B cell (primary cell): ENCODE data around the gene NEU2.

Source experiments
- EZH2 ChIP-seq: IDR thresholded peaks from 2 replicates; pipeline ENCODE4 v1.6.1; 2012; ENCODE audit warnings: borderline replicate concordance, low read depth, mild to moderate bottlenecking, moderate library complexity, low read length; ENCODE audit not compliant: insufficient read depth, poor library complexity, severe bottlenecking
- TF ChIP-seq, protein P1 (sequence below): fragments of 200-600 bp; IDR thresholded peaks from one replicate; pipeline ENCODE4 v1.8.0; 2022; ENCODE audit warnings: antibody characterized with exemption, mild to moderate bottlenecking

GRCh38 chr2:233060501-233060979, 28.1 kb downstream of the NEU2 start:
- TF ChIP-seq, protein P1, sequence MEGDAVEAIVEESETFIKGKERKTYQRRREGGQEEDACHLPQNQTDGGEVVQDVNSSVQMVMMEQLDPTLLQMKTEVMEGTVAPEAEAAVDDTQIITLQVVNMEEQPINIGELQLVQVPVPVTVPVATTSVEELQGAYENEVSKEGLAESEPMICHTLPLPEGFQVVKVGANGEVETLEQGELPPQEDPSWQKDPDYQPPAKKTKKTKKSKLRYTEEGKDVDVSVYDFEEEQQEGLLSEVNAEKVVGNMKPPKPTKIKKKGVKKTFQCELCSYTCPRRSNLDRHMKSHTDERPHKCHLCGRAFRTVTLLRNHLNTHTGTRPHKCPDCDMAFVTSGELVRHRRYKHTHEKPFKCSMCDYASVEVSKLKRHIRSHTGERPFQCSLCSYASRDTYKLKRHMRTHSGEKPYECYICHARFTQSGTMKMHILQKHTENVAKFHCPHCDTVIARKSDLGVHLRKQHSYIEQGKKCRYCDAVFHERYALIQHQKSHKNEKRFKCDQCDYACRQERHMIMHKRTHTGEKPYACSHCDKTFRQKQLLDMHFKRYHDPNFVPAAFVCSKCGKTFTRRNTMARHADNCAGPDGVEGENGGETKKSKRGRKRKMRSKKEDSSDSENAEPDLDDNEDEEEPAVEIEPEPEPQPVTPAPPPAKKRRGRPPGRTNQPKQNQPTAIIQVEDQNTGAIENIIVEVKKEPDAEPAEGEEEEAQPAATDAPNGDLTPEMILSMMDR: no peak
- no peak for TF ChIP-seq EZH2
